ENCODE data around the gene ACKR2.

The ACKR2 gene

DNA sequence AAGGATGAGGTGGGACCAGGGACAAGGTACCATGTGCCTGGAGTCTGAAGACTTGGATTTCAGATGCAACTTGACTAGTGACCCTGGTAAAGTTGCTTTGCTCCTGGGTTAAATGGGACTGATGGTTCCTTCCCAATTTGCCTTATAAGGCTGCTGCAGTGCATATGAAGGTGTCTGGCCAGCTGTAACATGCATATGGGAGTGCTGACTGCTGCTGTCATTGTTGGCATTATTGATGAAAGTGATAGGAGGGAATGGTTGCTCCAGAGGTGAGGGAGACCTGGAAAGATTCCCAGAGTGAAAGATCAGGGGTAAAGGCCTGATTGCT, 45.9 kb downstream of the ACKR2 start:
- in situ Hi-C loops (cut with HindIII; ENCODE audit: low sequenced_read_pairs): no loop called here

DNA sequence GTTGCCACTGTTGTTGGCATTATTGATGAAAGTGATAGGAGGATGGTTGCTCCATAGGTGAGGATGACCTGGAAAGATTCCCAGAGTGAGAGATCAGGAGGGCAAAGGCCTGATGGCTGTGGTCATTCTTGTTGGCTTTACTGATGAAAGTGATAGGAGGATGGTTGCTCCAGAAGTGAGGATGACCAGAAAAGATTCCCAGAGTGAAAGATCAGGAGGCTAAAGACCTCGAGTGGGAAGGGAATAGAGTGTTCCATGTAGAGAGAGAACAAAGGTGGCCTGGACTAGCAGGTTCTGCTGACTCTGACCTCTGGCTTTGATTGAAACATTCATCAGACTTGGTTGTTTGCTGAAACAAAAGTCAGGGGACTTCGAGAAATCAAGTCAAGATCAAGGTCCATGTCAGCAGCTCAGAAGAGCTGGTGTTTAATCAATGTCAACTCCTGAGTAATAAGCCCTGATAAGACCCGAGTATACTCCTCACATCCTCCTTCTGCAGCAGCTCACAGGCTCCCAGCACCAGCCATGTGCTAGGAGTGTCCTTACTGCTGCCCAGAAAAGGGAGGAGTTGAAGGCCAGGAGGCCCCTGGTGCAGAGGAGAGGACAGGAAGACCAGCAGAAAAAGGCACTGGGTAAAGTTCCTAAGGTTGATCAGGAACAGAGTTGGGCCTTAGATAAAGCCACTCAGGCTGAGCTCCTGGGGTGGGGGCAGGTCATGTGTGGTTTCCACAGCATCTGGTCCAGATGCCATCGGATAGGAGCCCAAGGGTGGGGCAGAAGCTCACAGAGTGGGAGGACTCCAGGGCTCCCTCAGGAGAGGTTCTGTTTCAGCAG, 46.5 kb downstream of the ACKR2 start:
- in situ Hi-C loops (cut with HindIII; ENCODE audit: low sequenced_read_pairs): no loop called here

DNA sequence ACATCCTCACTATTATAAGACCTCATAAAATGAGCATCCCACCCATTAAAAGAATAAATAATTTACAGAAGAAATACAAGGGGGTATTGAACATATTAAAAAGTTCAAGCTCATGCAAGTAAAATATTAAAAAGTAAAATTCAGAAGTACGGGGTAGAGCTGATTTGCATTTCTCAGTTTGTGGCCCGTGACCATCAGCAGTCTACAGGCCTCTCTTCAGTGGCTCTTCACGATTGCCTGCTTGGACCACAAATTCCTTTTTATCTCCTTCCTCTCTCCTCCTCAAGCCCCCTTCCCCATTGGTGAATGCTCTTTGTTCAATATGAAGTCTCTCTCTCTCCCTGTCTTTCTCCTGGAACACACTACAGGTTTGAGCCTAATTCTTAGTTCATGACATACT, 47.3 kb downstream of the ACKR2 start:
- in situ Hi-C loops (cut with HindIII; ENCODE audit: low sequenced_read_pairs): no loop called here

DNA sequence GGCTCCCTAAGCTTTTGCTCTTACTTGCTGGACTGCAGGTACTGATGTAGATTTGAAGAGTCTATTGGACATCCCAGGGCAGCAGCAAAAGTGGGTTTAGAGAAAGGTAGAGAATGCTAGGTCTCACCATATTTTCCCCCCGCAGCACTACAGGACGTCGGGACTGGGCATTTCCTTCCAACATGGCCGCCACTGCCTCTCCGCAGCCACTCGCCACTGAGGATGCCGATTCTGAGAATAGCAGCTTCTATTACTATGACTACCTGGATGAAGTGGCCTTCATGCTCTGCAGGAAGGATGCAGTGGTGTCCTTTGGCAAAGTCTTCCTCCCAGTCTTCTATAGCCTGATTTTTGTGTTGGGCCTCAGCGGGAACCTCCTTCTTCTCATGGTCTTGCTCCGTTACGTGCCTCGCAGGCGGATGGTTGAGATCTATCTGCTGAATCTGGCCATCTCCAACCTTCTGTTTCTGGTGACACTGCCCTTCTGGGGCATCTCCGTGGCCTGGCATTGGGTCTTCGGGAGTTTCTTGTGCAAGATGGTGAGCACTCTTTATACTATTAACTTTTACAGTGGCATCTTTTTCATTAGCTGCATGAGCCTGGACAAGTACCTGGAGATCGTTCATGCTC, 55.2 kb downstream of the ACKR2 start:
- in situ Hi-C loops (cut with HindIII; ENCODE audit: low sequenced_read_pairs): no loop called here

DNA sequence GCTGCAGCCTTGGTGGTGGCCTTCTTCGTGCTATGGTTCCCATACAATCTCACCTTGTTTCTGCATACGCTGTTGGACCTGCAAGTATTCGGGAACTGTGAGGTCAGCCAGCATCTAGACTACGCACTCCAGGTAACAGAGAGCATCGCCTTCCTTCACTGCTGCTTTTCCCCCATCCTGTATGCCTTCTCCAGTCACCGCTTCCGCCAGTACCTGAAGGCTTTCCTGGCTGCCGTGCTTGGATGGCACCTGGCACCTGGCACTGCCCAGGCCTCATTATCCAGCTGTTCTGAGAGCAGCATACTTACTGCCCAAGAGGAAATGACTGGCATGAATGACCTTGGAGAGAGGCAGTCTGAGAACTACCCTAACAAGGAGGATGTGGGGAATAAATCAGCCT, 56.0 kb downstream of the ACKR2 start:
- in situ Hi-C loops (cut with HindIII; ENCODE audit: low sequenced_read_pairs): no loop called here

DNA sequence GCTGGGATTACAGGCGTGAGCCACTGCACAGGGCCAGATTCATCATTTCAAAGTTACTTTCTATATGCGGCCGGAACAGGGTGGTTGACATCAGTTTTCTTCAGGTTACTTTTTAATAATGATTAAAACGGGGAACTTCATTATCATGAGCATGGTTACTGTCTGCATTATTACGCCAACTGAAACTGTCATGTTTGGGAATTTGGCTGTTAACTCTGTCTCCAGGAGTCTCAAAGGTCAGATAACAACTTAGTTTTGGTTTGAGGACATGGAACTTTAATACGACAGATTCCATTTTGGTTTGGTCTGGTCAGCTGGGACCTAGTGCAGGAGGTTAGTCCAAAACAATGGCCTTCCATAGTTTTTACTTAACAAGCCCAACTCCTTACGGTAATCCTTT, 57.9 kb downstream of the ACKR2 start:
- in situ Hi-C loops (cut with HindIII; ENCODE audit: low sequenced_read_pairs): no loop called here

DNA sequence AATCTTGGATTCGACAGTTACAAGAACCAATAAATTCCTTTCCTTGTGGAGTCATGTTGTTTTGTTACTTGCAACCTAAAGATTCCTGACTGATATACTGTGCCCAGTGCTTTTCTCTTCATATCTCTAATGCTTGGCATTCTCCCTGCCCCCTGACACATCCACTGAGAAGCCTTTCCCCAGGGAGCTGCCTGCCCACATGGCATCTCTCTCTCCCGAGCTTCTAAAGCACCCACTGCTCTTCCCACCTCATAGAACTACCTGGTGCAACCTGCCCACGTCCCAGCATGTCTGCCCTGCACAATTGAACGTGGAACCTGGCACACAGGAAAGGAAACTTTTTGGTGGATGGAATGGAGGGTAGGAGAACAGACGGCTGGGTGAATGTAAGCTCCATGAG, 59.6 kb downstream of the ACKR2 start:
- in situ Hi-C loops (cut with HindIII; ENCODE audit: low sequenced_read_pairs): no loop called here

DNA sequence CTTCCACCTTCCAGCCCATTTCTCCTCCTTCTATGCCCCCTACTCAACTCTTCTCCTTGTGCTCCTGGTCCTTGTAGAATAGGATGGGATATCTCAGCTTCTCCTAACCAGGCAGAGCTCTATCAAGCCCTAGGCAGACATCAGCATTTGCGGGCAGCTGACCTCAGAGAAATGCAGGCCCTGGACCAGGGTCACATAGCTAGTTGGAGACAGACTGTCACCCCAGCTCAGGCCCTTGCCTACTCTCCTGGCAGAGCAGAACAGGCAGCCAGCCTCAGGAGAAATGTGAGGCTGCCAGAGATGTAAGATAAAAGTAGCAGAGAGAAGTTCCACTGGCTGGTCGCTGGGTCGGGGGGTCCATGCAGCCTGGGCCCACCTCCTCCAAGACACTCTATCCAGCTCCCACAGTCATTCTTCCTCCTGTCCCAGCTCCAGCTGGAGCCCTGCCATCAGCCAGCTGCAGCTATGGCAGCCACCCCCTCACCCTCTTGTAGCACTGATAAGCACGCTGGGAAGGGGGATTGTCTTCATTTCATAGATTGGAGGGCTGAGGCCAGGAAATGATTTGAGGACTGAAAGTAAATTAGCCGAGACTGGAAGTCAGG, 62.4 kb downstream of the ACKR2 start:
- in situ Hi-C loops (cut with HindIII; ENCODE audit: low sequenced_read_pairs): no loop called here

DNA sequence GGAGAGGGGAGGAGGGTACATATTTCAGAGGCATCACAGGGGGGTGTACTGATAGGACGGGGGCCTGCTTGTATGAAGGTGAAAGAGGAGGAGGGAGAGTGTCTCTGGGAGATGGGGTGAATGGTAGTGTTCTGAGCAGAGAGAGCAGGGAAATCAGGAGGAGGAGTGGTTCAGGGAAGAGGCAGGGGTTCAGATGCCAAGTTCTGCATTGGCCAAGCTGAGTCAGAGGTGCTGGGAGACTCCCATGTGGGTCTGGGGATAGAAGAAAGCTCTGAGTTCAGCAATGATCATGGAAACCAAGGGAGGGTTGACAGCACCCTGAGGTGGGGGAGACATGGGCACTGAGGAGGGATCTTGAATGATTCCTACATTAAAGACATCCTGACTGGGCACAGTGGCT, 63.5 kb downstream of the ACKR2 start:
- in situ Hi-C loops (cut with HindIII; ENCODE audit: low sequenced_read_pairs): no loop called here

DNA sequence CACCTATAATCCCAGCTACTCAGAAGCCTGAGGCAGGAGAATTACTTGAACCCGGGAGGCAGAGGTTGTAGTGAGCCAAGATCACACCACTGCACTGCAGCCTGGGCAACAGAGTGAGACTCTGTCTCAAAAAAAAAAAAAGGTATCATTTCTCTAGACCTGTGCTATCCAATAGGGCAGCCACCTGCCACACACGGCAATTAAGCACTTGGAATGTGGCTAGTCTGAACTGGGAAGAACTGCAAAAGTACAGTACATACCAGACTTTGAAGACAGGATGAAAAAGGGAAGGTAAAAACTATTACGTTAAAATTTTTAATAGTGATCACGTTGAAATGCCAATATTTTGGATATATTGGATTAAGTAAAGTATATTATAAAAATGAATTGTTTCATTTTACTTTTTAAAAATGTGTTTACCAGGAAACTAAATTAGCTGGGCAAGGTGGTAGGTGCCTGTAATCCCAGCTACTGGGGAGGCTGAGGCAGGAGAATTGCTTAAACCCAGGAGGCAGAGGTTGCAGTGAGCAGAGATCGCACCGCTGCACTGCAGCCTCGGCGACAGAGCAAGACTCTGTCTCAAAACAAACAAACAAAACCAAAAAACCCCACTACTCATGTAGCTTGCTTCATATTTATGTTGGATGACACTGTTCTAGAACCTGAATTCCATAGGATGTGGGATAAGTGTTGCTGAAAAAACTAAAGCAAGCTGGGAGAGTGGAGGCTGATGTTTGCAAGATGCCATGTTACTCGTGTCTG, 64.2 kb downstream of the ACKR2 start:
- in situ Hi-C loops (cut with HindIII; ENCODE audit: low sequenced_read_pairs): no loop called here

DNA sequence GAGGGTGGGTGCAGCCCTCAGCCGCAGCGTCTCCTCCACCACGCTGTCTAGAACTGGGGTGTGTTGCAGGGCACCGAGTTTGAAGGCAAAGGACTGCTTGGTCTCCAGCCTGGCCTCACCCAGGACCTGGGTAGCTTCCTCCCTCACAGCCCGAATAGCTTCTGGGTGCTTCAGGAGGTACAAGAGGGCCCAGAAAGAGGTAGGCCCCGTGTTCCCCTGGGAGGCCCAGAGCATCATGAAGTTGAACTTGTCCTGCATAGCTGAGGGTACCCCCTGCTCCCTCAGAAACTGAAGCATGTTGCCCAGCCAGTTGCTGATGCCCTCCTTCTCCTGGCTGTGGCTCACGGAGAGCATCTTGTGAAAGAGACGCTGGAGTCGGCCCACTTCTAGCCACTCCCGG, 65.5 kb downstream of the ACKR2 start:
- in situ Hi-C loops (cut with HindIII; ENCODE audit: low sequenced_read_pairs): loop anchor here (25.0 kb wide), 1 partner anchor 112 kb away; the partner anchor contains the start of gene CCDC13

DNA sequence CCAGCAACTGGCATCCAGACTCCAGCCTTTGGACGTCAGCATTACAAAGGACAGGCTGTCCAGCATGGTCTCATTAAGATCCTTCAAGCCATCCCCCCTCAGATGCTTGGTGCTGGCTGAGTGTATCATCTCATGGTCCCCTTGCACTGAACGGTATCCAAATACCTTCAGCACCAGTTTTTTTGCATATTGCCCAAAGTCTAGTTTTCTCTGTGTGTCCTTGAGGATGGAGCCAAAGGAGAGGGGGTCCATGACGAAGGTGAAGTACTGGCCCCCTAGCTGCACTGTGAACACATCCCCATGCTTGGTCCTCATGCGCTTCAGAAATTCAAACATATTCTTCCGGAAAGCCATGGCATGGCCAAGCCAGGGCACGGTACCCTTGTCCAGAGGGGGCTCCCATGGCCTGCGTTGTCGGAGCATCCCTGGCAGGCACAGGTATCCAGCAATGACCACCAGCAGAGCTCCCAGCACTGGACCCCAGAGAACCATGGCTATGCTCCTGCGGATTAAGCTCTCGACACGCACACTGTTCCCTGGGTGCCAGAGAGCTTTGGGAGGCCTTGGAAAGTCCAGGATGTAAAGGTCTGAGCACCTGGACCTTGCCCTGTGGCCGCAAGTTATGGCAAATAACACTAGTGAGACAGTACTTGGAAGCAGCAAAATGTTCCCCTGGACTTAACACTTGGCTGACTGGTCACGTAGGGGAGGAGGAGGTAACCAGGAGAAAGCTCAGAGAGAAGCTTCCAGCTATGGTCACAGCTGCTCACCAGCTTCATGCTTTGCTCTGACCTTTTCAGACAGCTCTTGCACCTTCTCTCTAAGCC, 66.3 kb downstream of the ACKR2 start, which contains the start of gene CYP8B1:
CYP8B1 (minus strand) TSS at position 555 of the 827 bp plus-strand sequence; CDS start at position 492, 63 bp downstream.
- in situ Hi-C loops (cut with HindIII; ENCODE audit: low sequenced_read_pairs): loop anchor here (25.0 kb wide), 1 partner anchor 113 kb away; the partner anchor contains the start of gene CCDC13

DNA sequence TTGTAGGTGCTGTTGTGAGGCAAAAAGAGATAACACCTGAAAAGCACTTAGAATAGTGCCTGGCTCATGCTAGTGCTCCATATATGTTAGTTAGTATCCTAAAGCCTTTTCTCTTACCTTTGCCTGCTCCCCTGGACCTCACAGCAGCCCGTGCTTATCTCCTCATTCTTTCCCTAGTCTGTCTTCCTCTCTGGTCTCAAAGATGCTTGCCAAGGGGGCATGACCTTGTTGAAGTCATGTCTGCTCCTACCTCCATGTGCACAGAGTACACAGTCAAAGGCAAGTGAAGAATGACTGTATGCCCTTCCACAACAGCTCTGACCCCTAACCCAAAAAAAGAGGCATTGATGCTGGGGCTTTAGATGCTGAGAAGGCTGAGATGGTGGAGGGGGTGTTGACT, 67.2 kb downstream of the ACKR2 start:
- in situ Hi-C loops (cut with HindIII; ENCODE audit: low sequenced_read_pairs): loop anchor here (25.0 kb wide), 1 partner anchor 114 kb away; the partner anchor contains the start of gene CCDC13

DNA sequence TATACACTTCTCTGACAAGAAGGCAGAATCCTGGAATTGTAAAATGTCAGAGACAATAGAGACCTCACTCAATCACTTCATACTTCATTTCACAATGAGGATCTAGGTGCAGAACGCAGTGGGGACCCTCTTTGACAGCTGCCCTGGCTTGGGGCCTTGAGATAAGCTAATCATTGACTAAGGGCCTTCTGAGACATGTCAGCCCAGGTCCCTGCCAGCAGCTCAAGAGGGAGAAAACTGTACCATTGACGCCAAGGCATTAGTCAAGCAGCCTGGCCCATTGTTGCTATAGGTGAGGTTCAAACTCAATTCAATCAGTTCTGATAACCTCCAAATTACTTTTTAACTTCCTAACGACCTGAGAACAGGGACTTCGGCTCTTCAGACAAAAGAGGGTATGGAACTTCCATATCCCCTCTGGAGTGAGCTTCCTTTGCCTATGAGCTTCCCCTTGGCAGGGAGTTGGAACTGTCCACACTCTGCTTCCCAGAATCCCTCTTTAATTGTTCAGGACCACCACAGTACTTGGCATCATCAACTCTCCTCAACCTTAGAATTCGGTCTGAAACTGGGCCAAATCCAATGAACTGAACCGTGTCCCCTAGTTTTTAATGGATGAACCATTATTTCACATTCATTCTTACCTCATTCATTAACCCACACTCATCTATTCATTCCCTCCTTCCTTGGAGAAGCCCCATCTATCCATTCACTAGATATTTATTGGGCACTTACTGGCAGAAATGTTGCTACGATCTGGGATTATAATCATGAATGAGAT, 67.9 kb downstream of the ACKR2 start:
- in situ Hi-C loops (cut with HindIII; ENCODE audit: low sequenced_read_pairs): loop anchor here (25.0 kb wide), 1 partner anchor 115 kb away; the partner anchor contains the start of gene CCDC13

DNA sequence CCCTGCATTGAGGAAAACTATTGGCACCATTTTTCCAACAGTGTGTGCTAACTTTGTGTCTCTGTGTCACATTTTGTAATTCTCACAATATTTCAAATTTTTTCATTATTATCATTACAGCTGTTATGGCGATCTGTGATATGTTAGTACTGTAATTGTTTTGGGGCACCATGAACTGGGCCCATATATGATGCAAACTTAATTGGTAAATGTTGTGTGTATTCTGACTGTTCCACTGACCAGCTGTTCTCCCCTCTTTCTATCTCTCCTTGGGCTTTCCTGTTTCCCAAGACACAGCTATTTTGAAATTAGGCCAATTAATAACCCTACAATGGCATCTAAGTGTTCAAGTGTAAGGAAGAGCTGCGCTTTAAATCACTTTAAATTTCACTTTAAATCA, 68.6 kb downstream of the ACKR2 start:
- in situ Hi-C loops (cut with HindIII; ENCODE audit: low sequenced_read_pairs): loop anchor here (25.0 kb wide), 1 partner anchor 116 kb away; the partner anchor contains the start of gene CCDC13

DNA sequence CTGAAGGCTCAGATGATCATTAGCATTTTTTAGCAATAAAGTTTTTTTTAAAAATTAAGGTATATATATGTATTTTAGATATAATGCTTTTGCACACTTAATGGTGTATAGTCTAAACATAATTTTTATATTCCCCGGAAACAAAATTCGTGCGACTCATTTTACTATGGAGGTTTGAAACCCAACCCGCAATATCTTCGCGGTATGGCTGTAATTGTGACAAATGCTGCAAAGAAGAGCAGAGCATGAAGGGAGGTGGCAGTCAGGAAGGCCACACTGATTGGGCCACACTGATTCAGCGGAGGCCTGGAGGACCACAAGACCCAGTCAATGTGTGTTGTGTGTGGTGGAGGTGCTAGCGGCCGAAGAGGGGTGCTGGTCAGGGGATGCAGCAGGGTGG, 70.9 kb downstream of the ACKR2 start:
- in situ Hi-C loops (cut with HindIII; ENCODE audit: low sequenced_read_pairs): loop anchor here (25.0 kb wide), 1 partner anchor 118 kb away; the partner anchor contains the start of gene CCDC13

DNA sequence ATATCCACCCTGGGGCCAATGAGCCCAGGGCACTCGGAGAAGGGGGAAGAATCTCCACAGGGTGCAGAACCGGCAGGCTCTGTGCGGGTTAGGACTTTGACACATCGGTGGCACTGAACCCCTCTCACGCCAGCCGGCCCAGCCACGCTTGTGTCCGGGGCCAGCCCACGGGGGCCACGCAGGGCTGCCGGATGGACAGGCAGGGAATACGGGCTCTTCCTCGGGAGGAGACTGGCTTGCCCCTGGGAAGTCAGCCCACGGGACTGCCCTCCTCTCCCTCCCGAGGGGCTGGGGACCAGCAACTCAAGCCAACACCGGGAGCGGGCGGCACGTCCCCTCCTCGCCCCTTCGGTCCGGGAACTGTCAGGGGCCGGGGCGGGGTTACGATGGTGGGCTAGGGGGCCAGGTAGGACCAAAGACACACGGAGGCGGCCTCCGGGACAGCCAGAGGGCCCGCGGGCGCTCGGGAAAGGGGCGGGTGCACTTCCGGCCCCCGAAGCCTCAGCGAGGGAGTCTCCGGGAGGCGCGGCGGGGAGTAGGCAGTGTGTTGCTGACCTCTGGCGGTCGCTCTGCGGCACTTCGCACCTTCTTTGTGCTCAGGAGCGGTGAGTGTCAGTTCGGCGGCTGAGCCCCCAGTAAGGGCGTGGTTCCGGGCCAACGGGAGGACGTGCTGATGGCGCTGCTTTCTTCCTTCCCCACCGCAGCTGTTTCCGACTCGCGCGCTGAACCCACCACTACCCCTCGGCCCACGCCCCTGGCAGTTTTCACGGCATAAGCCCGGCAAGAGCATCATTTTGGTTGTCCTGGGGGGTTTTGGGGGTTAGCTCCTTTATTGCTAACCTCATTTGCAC, 71.6 kb downstream of the ACKR2 start:
- in situ Hi-C loops (cut with HindIII; ENCODE audit: low sequenced_read_pairs): loop anchor here (25.0 kb wide), 1 partner anchor 119 kb away; the partner anchor contains the start of gene CCDC13

DNA sequence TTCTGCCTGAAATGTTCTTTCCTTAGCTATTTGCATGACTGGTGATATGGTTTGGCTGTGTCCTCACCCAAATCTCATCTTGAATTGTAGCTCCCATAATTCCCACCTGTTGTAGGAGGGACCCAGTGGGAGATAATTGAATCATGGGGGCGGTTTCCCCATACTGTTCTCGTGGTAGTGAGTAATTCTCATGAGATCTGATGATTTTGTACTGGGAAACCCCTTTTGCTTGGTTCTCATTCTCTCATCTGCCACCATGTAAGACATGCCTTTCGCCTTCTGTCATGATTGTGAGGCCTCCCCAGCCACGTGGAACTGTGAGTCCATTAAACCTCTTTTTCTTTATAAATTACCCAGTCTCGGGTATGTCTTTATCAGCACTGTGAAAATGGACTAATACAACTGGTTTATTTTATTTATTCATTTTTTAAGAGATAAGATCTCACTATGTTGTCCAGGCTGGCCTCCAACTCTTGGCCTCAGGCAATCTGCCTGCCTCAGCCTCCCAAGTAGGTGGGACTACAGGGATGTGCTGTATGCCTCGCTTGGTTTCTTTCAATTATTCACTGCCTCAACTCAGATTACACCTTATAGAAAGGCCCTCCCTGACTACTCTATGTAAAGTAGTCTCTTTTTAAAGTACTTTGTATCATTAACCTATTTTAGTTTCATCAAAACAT, 74.1 kb downstream of the ACKR2 start:
- in situ Hi-C loops (cut with HindIII; ENCODE audit: low sequenced_read_pairs): loop anchor here (25.0 kb wide), 1 partner anchor 121 kb away; the partner anchor contains the start of gene CCDC13
